Choroid plexus epithelial cell (primary cell): ENCODE measurements around the gene LPCAT3.

Source experiments
- DNase-seq: peaks from one replicate; pipeline ENCODE4 v3.0.0-alpha.2; 2010; ENCODE audit warnings: low read depth
- H3K4me3 ChIP-seq: 2 replicates; pipeline ENCODE4 v1.5.1; 2011; ENCODE audit warnings: low read depth, mild to moderate bottlenecking, control low read depth, low read length, moderate library complexity
- TF ChIP-seq, protein P1 (sequence below): conservative IDR thresholded peaks from 2 replicates; pipeline ENCODE4 v1.5.1; 2011; ENCODE audit warnings: low read depth, mild to moderate bottlenecking, control low read depth, inconsistent platforms, low read length, moderate library complexity

LPCAT3 gene

DNA sequence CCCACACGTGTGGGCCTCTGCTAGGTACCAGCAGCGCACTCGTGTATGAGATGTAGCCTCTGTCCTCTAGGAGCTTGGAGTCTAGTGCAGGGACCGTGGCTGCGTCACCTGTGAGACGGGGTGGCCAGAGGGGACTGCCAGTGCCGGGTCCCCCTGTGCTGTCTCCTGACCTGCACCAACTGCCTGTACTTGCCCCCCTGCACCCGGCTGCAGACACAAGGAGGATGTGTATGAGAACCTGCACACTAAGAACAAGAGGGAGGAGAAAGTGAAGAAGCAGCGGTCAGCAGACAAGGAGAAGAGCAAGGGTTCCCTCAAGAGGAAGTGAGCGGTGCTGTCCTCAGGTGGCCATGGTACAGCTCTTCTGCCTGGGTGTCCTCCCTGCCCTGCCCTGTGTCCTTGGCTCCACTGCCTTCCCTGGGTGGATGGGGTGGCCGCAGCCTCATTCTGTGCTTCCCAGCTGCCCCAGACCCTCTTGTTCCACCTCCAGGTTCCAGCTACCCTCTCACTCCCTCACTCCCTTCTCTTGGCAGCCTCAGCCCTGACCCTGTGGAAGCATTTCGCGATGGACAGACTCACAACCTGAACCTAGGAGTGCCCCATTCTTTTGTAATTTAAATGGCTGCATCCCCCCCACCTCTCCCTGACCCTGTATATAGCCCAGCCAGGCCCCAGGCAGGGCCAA is 57.5 kb downstream of the LPCAT3 start:
- no peak overlapping the region for H3K4me3 ChIP-seq
- peak; percentile 79 for DNase-seq
- TF ChIP-seq, protein P1, sequence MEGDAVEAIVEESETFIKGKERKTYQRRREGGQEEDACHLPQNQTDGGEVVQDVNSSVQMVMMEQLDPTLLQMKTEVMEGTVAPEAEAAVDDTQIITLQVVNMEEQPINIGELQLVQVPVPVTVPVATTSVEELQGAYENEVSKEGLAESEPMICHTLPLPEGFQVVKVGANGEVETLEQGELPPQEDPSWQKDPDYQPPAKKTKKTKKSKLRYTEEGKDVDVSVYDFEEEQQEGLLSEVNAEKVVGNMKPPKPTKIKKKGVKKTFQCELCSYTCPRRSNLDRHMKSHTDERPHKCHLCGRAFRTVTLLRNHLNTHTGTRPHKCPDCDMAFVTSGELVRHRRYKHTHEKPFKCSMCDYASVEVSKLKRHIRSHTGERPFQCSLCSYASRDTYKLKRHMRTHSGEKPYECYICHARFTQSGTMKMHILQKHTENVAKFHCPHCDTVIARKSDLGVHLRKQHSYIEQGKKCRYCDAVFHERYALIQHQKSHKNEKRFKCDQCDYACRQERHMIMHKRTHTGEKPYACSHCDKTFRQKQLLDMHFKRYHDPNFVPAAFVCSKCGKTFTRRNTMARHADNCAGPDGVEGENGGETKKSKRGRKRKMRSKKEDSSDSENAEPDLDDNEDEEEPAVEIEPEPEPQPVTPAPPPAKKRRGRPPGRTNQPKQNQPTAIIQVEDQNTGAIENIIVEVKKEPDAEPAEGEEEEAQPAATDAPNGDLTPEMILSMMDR, result peak; percentile 62

DNA sequence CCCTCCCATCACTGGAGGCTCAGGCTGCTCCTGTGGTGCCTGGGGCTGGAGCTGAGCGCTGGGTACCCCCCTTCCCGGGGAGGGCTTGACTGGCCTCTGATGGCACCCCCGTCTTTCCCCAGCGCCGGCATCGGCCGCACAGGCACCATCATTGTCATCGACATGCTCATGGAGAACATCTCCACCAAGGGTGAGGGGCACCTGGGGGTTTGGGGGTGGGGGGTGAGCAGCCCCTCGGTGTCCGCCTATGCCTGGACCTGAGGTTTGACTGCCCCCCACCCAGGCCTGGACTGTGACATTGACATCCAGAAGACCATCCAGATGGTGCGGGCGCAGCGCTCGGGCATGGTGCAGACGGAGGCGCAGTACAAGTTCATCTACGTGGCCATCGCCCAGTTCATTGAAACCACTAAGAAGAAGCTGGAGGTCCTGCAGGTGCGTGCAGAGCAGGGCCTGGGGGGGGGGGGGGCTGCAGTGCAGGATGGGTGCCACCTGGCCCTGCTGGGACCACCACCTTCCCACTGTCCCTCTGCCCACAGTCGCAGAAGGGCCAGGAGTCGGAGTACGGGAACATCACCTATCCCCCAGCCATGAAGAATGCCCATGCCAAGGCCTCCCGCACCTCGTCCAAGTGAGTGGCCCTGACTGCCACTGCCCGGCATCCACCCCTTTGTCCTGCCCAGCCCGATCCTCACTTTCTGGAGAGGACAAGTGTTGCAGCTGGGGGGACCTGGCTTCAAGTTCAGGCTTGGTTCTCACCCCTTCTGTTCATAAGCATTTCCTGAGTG is 58.3 kb downstream of the LPCAT3 start:
- H3K4me3 ChIP-seq, result no peak overlapping the region
- DNase-seq, result no peak
- TF ChIP-seq, protein P1, result no peak

DNA sequence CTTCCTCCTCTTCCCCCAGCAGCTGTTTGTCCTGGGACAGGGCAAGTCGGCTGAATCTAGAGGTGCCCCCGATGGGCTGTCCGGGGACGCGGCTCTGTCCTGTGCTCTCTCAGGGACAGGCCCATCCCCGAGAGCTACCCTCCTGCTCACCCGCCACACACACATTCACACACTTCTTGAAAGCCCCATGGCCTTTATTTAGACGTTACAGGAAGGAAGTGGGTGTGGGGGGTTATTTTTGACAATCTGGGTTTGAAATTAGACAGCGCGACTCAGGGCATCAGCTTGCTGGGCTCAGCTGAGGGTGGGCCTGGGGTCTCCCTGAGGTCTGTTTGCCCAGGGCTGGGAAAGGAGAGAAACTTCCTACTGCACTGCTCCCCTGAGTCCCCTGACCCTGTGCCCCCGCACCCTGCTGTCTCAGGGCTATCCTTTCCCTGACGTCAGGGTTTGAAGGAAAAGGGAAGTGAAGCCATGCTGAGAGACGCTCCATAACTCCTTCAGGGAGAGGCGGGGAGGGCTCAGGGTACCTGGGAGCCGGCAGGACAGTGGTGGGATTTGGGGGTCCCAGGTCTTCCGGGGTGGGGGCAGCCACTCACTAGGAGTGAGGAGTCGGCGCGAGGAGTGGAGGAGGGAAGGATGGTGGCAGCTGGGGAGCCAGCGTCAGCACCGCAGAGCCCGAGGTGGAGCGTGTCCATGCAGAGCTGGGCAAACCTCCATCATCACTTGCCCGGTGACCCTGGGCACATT is 59.0 kb downstream of the LPCAT3 start:
- no peak for DNase-seq
- TF ChIP-seq, protein P1, result no peak
- H3K4me3 ChIP-seq, result no peak overlapping the region

DNA sequence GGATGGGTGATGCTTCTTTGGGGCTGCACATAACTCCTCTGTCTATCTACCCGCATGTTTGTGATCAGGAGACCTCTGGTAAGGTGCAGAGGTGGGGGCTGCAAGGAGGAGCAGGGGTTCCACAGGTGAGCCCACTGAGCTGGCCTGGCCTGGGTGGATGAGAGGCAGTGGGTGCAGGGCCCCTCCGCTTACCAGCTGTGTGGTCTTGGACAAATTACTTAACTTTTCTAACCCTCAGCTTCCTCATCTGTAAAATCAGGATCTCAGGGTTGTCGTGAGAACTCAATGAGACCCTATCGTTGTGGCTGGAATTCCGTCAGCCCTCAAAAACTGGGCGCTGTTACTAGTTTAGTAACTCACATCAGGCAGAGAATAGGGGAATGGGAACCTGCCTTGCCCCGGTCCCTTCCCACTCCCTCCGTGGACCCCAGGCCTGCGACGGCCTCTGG is 59.6 kb downstream of the LPCAT3 start:
- H3K4me3 ChIP-seq, result no peak overlapping the region
- TF ChIP-seq, protein P1, result no peak
- no peak for DNase-seq

DNA sequence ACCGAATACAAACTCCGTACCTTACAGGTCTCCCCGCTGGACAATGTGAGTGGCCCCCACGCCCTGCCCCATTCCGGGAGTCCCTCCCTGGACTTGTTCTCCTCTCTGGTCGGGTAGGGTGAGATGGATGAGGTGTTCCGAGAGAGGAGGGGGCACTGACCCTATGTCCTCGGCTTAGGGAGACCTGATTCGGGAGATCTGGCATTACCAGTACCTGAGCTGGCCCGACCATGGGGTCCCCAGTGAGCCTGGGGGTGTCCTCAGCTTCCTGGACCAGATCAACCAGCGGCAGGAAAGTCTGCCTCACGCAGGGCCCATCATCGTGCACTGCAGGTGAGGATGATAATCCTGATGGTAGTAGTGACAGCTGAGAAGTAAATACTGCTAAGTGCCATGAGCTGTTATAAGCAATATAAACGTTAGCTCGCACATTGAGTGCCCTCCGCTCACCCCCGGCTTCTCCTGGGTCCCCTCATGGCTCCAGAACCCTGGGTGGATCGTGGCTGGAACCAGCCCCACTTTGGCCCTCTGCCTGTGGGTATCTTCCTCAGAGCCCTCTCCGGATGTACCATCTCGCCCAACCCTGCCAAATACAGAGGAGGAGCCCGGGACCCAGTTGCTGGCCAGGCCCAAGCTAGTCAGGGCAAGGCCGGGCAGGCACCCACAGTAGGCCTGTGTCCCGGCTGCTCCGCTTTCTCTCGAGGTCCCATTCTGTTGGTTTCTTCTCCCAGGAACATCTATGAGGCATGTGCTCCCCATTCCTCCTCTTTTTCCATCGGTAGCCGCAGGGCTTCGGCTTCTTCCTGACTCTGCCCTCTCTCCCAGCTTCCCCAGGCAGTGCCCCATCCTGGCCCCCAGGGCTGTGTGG is 60.3 kb downstream of the LPCAT3 start:
- H3K4me3 ChIP-seq, result no peak overlapping the region
- TF ChIP-seq, protein P1, result no peak
- DNase-seq, result no peak

DNA sequence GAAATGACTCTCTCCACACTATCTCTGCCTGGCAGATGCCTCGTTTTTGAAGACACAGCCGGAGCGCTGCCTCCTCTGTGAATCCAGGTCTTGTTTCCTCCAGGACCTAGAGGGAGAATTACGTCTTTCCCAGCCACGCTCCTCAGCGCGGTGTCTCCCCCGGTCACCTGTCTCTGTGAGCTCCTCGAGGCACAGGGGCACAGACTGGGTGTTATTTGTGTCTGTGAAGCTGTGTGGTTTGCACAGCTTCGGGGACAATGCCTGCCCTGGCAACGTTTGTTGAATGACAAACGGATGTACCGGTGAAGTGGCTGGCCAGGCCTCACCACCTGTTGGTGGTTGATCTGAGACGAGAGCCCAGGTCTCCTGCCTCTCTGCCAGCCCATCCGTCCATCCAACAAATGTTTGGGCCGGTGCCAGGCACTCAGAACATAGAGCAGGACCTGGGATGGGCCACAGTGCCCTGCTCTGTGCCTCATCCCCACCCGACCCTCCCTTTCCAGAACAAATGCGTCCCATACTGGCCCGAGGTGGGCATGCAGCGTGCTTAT is 61.0 kb downstream of the LPCAT3 start:
- DNase-seq, result no peak
- TF ChIP-seq, protein P1, result no peak
- H3K4me3 ChIP-seq, result no peak overlapping the region
